Measurements from ENCODE around the gene BABAM1. TPM values are rescaled to one million over a fixed set of nuclear protein-coding genes. Genes with fewer than 3 reads are reported as not detected.
A peak's percentile ranks its signal among the peaks of the same experiment; 100 is the strongest.

The BABAM1 gene
- total RNA-seq, 1 donor from 2014 or later = 58.4 TPM

DNA sequence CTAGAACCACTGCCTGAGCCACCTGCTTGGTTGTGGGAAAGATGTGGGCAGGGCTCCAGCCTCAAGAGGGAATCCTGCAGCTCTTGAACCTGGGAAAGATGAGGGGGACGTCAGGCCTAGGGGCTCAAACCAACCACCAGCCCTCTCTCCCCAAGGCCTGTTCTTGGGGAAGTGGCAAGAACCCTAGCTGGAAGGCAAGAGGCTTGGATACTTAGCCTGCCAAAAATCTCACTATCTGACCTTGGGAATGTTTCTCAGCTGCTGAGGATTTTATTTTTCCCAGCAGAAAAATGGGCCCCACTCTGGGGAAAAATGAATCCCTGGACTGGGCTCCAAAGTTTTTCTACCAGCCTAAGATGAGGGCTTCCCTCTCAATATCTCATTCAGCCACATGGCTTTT, 7.3 kb upstream of the BABAM1 start:
- ATAC-seq = no peak

DNA sequence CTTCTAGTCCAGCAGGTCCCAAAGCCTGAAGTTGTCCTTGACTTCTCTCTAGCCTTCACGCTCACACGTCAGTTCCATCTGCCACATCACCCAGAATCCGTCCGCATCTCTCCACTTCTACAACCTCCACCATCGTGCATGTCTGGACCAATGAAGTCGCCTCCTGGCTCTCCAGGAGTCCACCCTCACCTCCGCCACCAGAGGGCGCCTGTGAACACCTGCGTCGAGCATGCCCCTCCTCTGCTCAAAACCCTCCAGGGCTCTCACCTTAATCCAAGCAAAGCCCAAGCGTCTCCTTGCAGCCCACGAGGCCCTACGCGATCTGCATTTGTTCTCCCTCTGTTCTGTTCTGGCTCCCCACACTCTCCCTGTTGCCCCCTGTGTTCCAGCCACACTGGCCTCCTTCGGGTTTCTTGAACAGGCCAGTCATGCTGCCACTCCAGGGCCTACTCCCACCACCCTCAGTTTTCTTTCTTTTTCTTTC, 6.4 kb upstream of the BABAM1 start:
- Histone ChIP-seq H3K36me3 (peaks cover 12% of the 10 kb centered on the region), H3K4me3 (no peak overlapping the region), H3K4me1 (peaks cover 5% of the 10 kb centered on the region), H3K27ac (no peak overlapping the region), H3K27me3 (ENCODE audit: low read depth) (no peaks in the 10 kb centered on the region), H3K9me3 (no peaks in the 10 kb centered on the region)
- ATAC-seq = peak; percentile 95 to 96
- DNase-seq = peak; percentile 91
- TF ChIP-seq, protein P1, sequence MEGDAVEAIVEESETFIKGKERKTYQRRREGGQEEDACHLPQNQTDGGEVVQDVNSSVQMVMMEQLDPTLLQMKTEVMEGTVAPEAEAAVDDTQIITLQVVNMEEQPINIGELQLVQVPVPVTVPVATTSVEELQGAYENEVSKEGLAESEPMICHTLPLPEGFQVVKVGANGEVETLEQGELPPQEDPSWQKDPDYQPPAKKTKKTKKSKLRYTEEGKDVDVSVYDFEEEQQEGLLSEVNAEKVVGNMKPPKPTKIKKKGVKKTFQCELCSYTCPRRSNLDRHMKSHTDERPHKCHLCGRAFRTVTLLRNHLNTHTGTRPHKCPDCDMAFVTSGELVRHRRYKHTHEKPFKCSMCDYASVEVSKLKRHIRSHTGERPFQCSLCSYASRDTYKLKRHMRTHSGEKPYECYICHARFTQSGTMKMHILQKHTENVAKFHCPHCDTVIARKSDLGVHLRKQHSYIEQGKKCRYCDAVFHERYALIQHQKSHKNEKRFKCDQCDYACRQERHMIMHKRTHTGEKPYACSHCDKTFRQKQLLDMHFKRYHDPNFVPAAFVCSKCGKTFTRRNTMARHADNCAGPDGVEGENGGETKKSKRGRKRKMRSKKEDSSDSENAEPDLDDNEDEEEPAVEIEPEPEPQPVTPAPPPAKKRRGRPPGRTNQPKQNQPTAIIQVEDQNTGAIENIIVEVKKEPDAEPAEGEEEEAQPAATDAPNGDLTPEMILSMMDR (IDR thresholded peaks at IDR 0.05) = peak; percentile 93
- intact Hi-C loops (cut with DNase I) = no loop called here

More for the DNA sequence above, 7.3 kb upstream of the BABAM1 start:
- H3K36me3 ChIP-seq = peaks cover 19% of the 10 kb centered on the region
- no peak overlapping the region for H3K4me3 ChIP-seq
- no peak overlapping the region for H3K27ac ChIP-seq
- H3K27me3 ChIP-seq (ENCODE audit: low read depth) = no peaks in the 10 kb centered on the region
- H3K9me3 ChIP-seq = no peaks in the 10 kb centered on the region
- DNase-seq = no peak
- H3K4me1 ChIP-seq = peaks cover 2% of the 10 kb centered on the region
- intact Hi-C loops (cut with DNase I) = no loop called here
- TF ChIP-seq, protein P1 (IDR thresholded peaks at IDR 0.05) = no peak

DNA sequence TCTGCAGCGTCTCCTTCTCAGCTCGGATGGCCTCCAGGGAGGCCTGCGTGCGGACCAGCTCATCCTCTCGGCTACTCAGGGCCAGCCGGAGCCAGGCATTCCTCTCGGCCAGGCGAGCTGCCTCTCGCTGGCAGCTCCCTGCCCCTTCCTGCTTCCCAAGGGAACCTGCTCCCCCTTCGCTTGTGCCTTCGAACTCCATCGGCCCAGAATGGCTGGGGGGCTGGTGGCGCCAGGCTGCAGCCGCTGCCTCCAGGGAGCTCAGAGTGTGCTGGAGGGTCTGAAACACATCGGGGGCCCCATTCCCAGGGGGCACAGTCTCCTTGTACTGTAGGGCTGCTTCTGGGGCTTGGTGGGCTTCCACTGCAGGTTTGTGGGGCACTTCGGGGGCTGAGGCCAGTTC, 4.7 kb upstream of the BABAM1 start:
- no peaks in the 10 kb centered on the region for H3K27me3 ChIP-seq (ENCODE audit: low read depth)
- ATAC-seq (no peak), DNase-seq (no peak)
- peaks cover 13% of the 10 kb centered on the region for H3K4me1 ChIP-seq
- peaks cover 6% of the 10 kb centered on the region for H3K36me3 ChIP-seq
- TF ChIP-seq, protein P1 (IDR thresholded peaks at IDR 0.05) = no peak
- peak overlapping the region; percentile 77 for H3K27ac ChIP-seq
- H3K4me3 ChIP-seq = peak overlapping the region; percentile 59
- no peaks in the 10 kb centered on the region for H3K9me3 ChIP-seq
- intact Hi-C loops (cut with DNase I) = no loop called here

DNA sequence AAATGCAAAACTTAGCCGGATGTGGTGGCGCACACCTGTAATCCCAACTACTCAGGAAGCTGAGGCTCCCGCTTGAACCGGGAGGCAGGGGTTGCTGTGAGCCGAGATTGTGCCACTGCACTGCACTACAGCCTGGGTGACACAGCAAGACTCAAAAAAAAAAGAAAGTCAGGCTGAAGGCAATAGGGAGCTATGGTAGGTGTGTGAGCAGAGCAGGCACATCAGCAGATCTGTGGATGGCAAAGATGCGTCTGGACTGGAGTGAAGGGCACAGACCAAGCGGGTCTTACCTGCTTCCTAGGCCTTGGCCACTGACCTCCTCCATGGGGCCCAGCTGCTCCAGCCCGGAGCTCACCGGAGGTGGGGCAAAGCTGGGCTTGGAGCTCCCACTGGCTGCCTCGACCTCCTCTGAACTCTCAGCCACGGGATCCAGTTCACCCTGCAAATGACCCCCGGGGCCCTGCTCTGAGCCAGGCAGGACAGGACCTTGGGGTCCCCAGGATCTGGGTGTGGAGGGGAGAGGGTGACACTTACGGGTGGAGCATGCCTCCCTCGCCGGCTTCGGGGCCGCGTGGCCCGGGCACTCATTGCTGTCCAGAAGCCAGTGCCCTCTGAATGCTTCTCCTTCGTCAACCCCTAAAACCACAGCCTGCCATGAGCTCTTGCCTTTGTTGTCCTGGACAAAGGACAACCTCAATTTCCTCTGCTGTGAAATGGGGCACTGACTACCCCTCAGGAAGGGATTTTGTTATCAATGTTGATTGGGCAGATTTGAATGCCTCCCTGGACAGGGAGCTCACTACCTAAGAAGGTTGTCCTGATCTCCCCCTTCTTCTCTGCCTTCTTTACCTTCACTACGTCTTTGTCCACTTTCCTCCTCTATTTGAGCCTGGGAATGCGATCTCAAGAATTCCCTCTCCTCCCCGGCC, 3.3 kb upstream of the BABAM1 start:
- peak overlapping the region; percentile 77 for H3K27ac ChIP-seq
- H3K9me3 ChIP-seq = no peaks in the 10 kb centered on the region
- DNase-seq = no peak
- H3K27me3 ChIP-seq (ENCODE audit: low read depth) = no peaks in the 10 kb centered on the region
- H3K4me3 ChIP-seq = peak overlapping the region; percentile 59
- peaks cover 22% of the 10 kb centered on the region for H3K4me1 ChIP-seq
- intact Hi-C loops (cut with DNase I) = no loop called here
- ATAC-seq = no peak
- TF ChIP-seq, protein P1 (IDR thresholded peaks at IDR 0.05) = no peak
- H3K36me3 ChIP-seq = peaks cover 5% of the 10 kb centered on the region

DNA sequence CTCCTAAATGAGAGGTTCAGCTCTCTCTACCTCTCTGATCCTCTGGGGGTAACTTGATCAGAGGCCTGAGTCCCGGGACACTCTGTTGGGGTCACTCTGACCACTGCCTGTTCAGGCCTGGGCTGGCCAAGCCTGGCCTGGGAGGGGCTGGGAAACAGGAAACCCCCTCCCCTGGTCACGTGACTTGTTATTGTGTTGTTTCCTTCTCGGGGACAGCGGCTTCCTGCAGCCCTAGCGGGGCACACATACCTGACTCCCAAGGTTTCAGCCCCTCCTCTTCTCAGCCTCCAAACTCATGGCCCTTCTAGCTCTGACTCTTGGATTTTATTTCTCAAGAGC, 2.6 kb upstream of the BABAM1 start, which contains the start of gene USHBP1:
Gene USHBP1 (minus strand): TSS at position 105 of the 339 bp plus-strand sequence. CDS start 446 bp downstream, outside the sequence.
- peaks cover 22% of the 10 kb centered on the region for H3K4me1 ChIP-seq
- ATAC-seq = no peak
- TF ChIP-seq, protein P1 (IDR thresholded peaks at IDR 0.05) = no peak
- intact Hi-C loops (cut with DNase I) = no loop called here
- peak within 1 kb of the TSS; percentile 59 for H3K4me3 ChIP-seq
- H3K9me3 ChIP-seq = no peaks in the 10 kb centered on the region
- DNase-seq = no peak
- no peaks in the 10 kb centered on the region for H3K27me3 ChIP-seq (ENCODE audit: low read depth)
- peaks cover 12% of the 10 kb centered on the region for H3K36me3 ChIP-seq
- H3K27ac ChIP-seq = peak within 1 kb of the TSS; percentile 77
